Measurements from ENCODE around the gene NUDT4. TPM values are rescaled to one million over a fixed set of nuclear protein-coding genes. Genes with fewer than 3 reads are reported as not detected.

Gene NUDT4
- 10 to 100 TPM; 46.6 to 48.0 TPM for total RNA-seq
- 100 to 1,000 TPM in 5 of 6 donors, 10 to 100 TPM in 1; 94.4 to 126 (median 121) TPM for polyA plus RNA-seq (ENCODE audit: insufficient read length in 6 of 6)
- long read RNA-seq, donor 1, full-length matches to known transcripts = 87 of 317 reads
- long read RNA-seq, donor 1, partial matches to known transcripts = 119 of 317 reads
- long read RNA-seq, donor 1, other reads (novel, unspliced or antisense) = 111 of 317 reads
- long read RNA-seq, donor 2, full-length matches to known transcripts = 75 of 281 reads
- long read RNA-seq, donor 2, partial matches to known transcripts = 206 of 281 reads
- long read RNA-seq, donor 2, other reads (novel, unspliced or antisense) = 0 of 281 reads
- long read RNA-seq, donor 3, full-length matches to known transcripts = 52 of 59 reads
- long read RNA-seq, donor 3, partial matches to known transcripts = 7 of 59 reads
- long read RNA-seq, donor 3, other reads (novel, unspliced or antisense) = 0 of 59 reads
- long read RNA-seq, donor 4, full-length matches to known transcripts = 6 of 7 reads
- long read RNA-seq, donor 4, partial matches to known transcripts = 0 of 7 reads
- long read RNA-seq, donor 4, other reads (novel, unspliced or antisense) = 1 of 7 reads
- long read RNA-seq, donor 5, full-length matches to known transcripts = 56 of 198 reads
- long read RNA-seq, donor 5, partial matches to known transcripts = 136 of 198 reads
- long read RNA-seq, donor 5, other reads (novel, unspliced or antisense) = 6 of 198 reads
- long read RNA-seq, donor 6, full-length matches to known transcripts = 48 of 56 reads
- long read RNA-seq, donor 6, partial matches to known transcripts = 8 of 56 reads
- long read RNA-seq, donor 6, other reads (novel, unspliced or antisense) = 0 of 56 reads
- long read RNA-seq, donor 7, full-length matches to known transcripts = 38 of 122 reads
- long read RNA-seq, donor 7, partial matches to known transcripts = 17 of 122 reads
- long read RNA-seq, donor 7, other reads (novel, unspliced or antisense) = 67 of 122 reads
- long read RNA-seq, donor 8, full-length matches to known transcripts = 59 of 64 reads
- long read RNA-seq, donor 8, partial matches to known transcripts = 5 of 64 reads
- long read RNA-seq, donor 8, other reads (novel, unspliced or antisense) = 0 of 64 reads
- long read RNA-seq, donor 9 = 0 reads
- long read RNA-seq, donor 10, full-length matches to known transcripts = 31 of 33 reads
- long read RNA-seq, donor 10, partial matches to known transcripts = 0 of 33 reads
- long read RNA-seq, donor 10, other reads (novel, unspliced or antisense) = 2 of 33 reads
- long read RNA-seq, donor 11, full-length matches to known transcripts = 43 of 57 reads
- long read RNA-seq, donor 11, partial matches to known transcripts = 14 of 57 reads
- long read RNA-seq, donor 11, other reads (novel, unspliced or antisense) = 0 of 57 reads
- long read RNA-seq, donor 12, full-length matches to known transcripts = 49 of 49 reads
- long read RNA-seq, donor 12, partial matches to known transcripts = 0 of 49 reads
- long read RNA-seq, donor 12, other reads (novel, unspliced or antisense) = 0 of 49 reads

DNA sequence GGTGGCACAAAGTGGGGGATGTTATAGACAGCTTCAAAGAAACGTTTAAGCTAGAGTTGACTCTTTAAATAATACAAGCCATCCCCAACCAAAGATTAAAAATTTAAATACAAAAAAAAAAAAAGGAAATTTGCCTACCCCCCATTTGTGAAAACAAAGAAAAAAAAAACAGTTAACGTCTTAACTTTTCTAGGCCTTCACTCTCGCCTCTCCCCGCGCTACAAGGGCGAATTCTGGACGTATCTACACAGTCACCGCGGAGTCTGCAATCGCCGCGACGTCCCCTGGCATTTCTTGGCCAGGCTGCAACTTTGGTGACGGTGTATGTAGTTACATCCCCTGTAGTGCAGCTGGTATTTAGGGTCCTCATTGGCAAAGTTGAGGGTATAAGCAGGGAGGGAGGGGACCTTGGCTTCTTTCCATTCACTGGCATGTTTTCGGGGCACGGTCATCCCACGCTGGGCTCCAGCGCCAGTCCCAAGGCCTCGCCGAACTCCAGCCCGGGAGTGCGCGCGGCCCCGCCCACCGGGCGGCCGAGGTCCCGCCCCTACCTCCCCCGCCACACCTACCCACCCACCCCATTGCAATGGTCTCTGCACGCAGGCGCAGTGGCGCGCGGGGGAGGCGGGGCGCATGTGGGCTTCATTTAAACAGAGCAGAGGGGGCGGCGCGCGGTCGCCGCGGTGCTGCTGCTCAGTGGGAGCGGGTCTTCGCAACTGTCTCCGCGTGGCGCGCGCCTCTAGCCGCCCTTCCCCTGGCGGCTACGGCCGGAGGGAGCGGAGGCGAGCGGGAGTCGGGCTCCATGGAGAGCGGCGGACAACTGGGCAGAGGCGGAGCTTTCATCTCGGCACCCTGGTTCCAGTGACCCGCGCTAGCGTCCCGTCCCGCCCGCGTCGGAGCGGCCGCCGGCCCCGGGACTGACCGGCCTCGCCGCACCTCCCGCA, at the start of gene NUDT4:
TSS of gene NUDT4 (plus strand) at position 674 of the 944 bp plus-strand sequence. CDS start 398 bp downstream, outside the sequence.
- intact Hi-C loops (cut with DNase I) = loop anchor here in 1 of 2 donors (10.0 kb wide), 1 partner anchor 123 kb away; no protein-coding TSS in a partner anchor

DNA sequence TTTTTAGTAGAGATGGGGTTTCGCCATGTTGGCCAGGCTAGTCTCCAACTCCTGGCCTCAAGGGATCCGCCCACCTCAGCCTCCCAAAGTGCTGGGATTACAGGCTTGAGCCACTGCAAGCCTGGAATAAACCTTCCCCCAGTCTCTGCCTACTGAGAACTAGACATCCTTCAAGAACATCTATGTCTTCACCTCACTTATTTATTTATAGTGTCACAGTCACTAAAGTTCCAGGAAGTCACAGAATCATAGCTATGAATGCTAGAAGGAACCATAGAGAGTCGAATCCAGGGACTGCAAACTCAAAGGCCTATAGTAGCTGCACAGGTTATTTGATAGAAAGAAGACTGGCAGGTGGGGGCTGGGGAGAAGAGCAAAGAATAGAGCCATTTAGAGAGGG, 44.7 kb upstream of the NUDT4 start:
- ATAC-seq = no peak
- Histone ChIP-seq H3K27me3 (no peaks in the 10 kb centered on the region), H3K9me3 (no peaks in the 10 kb centered on the region), H3K36me3 (no peaks in the 10 kb centered on the region), H3K27ac (no peak overlapping the region), H3K4me3 (no peak overlapping the region), H3K4me1 (no peaks in the 10 kb centered on the region)
- intact Hi-C loops (cut with DNase I) = no loop called here
- DNase-seq = no peak
- TF ChIP-seq, protein P1, sequence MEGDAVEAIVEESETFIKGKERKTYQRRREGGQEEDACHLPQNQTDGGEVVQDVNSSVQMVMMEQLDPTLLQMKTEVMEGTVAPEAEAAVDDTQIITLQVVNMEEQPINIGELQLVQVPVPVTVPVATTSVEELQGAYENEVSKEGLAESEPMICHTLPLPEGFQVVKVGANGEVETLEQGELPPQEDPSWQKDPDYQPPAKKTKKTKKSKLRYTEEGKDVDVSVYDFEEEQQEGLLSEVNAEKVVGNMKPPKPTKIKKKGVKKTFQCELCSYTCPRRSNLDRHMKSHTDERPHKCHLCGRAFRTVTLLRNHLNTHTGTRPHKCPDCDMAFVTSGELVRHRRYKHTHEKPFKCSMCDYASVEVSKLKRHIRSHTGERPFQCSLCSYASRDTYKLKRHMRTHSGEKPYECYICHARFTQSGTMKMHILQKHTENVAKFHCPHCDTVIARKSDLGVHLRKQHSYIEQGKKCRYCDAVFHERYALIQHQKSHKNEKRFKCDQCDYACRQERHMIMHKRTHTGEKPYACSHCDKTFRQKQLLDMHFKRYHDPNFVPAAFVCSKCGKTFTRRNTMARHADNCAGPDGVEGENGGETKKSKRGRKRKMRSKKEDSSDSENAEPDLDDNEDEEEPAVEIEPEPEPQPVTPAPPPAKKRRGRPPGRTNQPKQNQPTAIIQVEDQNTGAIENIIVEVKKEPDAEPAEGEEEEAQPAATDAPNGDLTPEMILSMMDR (IDR thresholded peaks at IDR 0.05) = no peak

More for the DNA sequence above, at the start of gene NUDT4:
- DNase-seq (peak; percentile 94 to 99 (median 98)), ATAC-seq (peak; percentile 89)
- H3K4me3 ChIP-seq = peak within 1 kb of the TSS; percentile 68 to 79
- TF ChIP-seq, protein P1 (IDR thresholded peaks at IDR 0.05) = no peak
- H3K27me3 ChIP-seq = no peaks in the 10 kb centered on the region
- peak within 1 kb of the TSS; percentile 87 to 95 for H3K27ac ChIP-seq
- H3K9me3 ChIP-seq = no peaks in the 10 kb centered on the region
- H3K4me1 ChIP-seq = peaks cover 11 to 54% of the 10 kb centered on the region in 2 donors
- no peaks in the 10 kb centered on the region for H3K36me3 ChIP-seq

DNA sequence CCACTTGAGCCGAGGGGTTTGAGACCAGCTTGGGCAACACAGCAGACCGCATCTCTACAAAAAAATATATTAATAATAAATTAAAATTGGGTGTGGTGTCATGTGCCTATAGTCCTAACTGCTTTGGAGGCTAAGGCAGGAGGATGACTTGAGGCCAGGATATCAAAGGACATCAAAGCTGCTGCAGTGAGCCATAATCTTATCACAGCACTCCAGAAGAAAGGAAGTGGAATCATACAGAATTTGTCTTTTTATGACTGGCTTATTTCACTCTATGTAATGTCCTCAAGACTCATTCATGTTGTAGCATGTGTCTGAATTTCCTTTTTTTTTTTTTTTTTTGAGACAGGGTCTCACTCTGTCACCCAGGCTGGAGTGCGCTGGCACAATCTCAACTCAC, 43.9 kb upstream of the NUDT4 start:
- no peak overlapping the region for H3K4me3 ChIP-seq
- ATAC-seq = no peak
- H3K27me3 ChIP-seq = no peaks in the 10 kb centered on the region
- DNase-seq = no peak
- no peaks in the 10 kb centered on the region for H3K36me3 ChIP-seq
- TF ChIP-seq, protein P1 (IDR thresholded peaks at IDR 0.05) = no peak
- intact Hi-C loops (cut with DNase I) = no loop called here
- H3K27ac ChIP-seq = no peak overlapping the region
- no peaks in the 10 kb centered on the region for H3K4me1 ChIP-seq
- no peaks in the 10 kb centered on the region for H3K9me3 ChIP-seq

DNA sequence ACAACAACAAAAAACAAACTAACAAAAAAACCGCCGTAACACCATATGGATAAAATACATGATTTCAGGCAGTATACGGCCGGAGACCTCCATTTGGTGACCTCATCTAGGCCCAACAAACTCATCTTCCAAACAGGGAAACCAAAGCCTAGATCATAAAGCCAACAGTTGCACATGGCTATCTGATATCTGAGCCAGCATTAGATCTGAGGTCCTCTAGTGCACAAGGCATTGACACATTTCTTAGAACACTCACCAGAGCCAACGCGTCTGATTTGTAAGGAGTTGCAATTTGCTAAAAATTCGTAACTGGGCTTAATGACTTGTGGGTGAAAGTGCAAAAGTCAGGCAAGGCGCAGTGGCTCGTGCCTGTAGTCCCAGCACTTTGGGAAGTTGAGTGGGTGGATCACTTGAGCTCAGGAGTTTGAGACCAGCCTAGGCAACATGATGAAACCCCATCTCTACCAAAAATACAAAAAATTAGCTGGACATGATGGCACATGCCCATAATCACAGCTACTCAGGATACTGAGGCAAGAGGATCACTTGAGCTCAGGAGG, 42.0 kb upstream of the NUDT4 start:
- no peak for ATAC-seq
- DNase-seq = no peak
- Histone ChIP-seq H3K4me1 (no peaks in the 10 kb centered on the region), H3K27me3 (no peaks in the 10 kb centered on the region), H3K4me3 (no peak overlapping the region), H3K36me3 (no peaks in the 10 kb centered on the region), H3K27ac (no peak overlapping the region), H3K9me3 (no peaks in the 10 kb centered on the region)
- TF ChIP-seq, protein P1 (IDR thresholded peaks at IDR 0.05) = no peak
- intact Hi-C loops (cut with DNase I) = no loop called here
